T-cell (primary cell): ENCODE data around the gene CST11. TPM values are rescaled to one million over a fixed set of nuclear protein-coding genes. Genes with fewer than 3 reads are reported as not detected.

Source experiments
- total RNA-seq, 35 experiments: library from RNA in 6 of 35; stranded (reverse) in 6 of 35; fragments of 120-200 nt in 1 of 35; gene quantifications; one replicate each; pipeline versions ENCODE4 v1.2.1 to v1.2.4 and lab custom pipeline; 2013 to 2026

CST11 gene
- total RNA-seq, 5 donors from 2014 or later (not counting 1 experiment from before 2014, with no cell fraction given) = not detected

Other genes starting within 250 kb of the CST11 start
- 10 to 100 TPM; 22.1 to 60.0 (median 24.4) TPM for gene NXT1, start 102.1 kb downstream of the CST11 start, total RNA-seq
- gene GZF1, start 90.7 kb downstream of the CST11 start, total RNA-seq = 10 to 100 TPM; 10.2 to 35.1 (median 13.1) TPM
- gene NAPB, start 31.4 kb downstream of the CST11 start, total RNA-seq = 10 to 100 TPM; 10.4 to 14.6 (median 12.2) TPM
- not detected for gene CSTL1, start 13.2 kb downstream of the CST11 start, total RNA-seq
- gene CST8, start 38.2 kb upstream of the CST11 start, total RNA-seq = not detected
- gene CST9L, start 115.6 kb upstream of the CST11 start, total RNA-seq = not detected
- not detected for gene CST9, start 153.0 kb upstream of the CST11 start, total RNA-seq
- gene CST3, start 185.1 kb upstream of the CST11 start, total RNA-seq = 1 to 10 TPM; 5.1 to 9.0 (median 5.3) TPM
- not detected for gene CST4, start 236.2 kb upstream of the CST11 start, total RNA-seq